GM18870 (cell line): Measurements from ENCODE around the gene HDAC10.
"Not testable (repeated sequence)": the region's sequence is repeated elsewhere in the genome, so short reads cannot be mapped to it uniquely, and the experiment has no call there.

Source experiments
- ATAC-seq: cut with Tn5 transposase; IDR thresholded peaks from one replicate; pipeline ENCODE4 v1.9.1; 2021; ENCODE audit warnings: moderate library complexity; ENCODE audit not compliant: unreplicated experiment

HDAC10 gene

DNA sequence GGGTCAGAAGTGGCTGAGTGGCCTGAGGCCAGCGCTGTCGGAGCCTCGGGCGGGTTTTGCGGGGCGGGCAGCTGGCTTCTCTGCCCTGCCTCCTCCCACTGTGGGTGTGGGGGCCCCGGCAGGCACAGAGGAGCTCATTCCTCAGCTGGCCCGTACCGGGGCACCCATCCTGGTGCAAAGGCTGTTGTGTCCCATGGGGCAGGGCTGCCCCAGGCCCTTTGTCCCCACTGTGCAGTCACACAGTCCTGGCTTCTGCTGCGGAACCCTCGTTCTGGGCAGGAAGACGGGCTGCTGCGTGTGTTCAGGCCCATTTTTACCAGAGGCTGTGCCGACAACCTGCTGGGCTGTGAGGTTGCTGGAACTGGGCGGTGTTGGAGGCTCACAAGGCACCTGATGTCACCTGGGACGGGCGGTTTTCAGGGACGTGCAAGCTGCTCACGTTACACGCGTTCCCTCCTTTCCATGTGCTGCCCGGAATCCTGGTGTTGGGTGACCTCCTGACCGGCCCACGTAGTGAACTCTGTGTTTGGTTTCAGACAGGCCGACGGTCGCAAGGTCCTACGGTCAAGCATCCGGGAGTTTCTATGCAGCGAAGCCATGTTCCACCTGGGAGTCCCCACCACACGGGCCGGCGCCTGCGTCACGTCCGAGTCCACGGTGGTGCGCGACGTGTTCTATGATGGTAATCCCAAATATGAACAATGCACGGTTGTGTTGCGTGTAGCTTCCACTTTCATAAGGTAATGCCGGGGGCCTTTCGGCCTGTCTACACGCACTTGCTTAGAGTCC lies 45.1 kb downstream of the HDAC10 start:
- no peak for ATAC-seq

DNA sequence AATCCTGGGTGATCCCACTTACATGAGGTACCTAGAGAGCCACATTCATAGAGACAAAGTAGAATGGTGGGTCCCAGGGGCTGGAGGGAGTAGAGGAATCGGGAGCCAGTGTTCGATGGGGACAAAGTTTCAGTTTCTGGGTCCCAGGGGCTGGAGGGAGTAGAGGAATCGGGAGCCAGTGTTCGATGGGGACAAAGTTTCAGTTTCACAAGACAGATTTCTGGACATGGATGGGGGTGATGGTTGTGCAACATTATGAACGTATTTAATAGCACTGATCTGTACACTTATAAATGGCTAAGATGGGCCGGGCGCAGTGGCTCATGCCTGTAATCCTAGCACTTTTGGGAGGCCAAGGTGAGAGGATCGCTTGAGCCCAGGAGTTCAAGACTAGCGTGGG lies 46.1 kb downstream of the HDAC10 start:
- not testable (repeated sequence) for ATAC-seq

DNA sequence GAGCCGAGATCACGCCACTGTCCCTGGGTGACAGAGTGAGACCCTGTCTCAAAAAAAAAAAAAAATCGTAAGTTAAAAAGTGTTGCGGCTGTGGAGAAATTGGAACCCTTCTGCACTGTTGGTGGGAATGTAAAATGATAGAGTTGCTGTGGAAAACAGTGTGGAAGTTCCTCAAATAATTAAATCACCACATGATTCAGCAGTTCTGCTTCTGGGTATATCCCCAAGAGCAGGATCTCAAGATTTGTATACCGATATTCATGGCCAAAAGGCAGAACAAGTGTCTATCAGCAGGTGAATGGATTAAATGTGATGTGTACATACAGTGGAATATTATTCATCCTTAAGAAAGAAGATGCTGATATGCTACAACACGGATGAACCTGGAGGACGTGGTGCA lies 46.5 kb downstream of the HDAC10 start:
- no peak for ATAC-seq

DNA sequence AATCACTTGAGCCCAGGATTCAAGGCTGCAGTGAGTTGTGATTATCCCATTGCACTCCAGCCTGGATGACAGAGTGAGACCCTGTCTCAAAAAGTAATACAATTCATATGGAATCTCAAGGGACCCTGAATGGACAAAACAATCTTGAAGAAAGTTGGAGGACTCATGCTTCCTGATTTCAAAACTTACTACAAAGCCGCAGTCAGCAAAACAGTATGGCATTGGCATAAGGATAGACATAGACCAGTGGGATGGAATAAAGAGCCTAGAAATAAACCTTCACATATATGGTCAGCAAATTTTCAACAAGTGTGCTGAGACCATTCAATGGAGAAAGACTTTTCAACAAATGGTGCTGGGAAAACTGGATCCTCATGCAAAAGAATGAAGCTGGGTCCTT lies 47.8 kb downstream of the HDAC10 start:
- no peak for ATAC-seq

DNA sequence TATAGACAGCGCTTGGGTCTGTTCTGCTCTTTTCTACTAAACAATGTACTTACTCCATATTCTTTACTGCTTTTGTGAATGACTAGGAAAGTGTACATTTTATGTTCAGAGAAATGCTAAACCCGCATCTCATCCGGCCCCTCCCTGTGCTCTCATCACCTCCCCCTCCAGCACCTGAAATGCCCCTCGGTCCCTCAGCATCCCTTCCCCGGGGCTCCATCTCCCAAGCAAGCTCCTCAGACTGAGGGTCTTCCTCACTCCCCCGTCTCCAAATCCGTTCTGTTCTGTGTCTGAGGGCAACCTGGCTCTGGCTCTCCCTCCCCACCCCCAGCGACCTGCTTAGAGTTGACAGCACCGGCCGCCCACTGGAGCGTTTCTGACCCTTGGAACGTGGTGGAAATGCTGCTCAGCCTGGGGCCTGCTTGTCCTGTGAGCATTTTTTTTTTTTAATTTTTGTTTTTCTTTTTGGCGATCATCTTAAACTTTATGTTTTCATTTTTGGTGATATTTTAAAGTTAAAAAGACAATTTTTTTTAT lies 48.9 kb downstream of the HDAC10 start:
- ATAC-seq, result no peak

DNA sequence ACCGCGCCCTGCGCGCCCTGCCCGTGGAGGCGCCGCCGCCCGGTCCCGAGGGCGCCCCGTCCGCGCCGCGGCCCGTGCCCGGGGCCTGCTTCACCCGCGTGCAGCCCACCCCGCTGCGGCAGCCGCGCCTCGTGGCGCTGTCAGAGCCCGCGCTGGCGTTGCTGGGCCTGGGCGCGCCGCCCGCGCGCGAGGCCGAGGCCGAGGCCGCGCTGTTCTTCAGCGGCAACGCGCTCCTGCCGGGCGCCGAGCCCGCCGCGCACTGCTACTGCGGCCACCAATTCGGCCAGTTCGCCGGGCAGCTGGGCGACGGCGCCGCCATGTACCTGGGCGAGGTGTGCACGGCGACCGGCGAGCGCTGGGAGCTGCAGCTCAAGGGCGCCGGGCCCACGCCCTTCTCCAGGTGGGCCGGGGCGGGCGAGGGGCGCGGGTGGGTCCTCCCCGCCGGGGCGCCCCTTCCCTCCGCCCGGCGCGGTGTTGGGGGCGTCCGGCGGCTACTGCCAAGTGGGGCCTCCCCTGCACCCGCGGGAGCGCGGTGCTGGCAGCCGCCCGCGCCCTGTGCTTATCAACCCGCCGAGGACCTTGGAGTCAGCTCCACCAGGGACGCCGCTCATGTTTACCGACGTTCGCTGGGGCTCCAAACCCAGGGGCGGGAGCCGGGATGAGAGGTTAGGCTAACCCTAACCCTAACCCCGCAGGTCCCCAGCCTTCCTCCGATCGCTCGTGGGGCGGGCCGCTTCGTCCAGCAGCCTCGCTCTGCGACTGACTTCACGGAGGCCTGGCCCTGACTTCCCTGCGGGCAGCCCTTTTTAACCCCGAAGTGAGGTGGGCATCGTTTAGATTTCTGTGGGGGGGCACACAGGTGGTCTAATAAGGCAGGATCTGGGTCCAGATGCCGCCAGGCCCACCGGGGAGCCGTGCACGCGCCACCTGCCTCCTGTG lies 49.6 kb downstream of the HDAC10 start:
- no peak for ATAC-seq

DNA sequence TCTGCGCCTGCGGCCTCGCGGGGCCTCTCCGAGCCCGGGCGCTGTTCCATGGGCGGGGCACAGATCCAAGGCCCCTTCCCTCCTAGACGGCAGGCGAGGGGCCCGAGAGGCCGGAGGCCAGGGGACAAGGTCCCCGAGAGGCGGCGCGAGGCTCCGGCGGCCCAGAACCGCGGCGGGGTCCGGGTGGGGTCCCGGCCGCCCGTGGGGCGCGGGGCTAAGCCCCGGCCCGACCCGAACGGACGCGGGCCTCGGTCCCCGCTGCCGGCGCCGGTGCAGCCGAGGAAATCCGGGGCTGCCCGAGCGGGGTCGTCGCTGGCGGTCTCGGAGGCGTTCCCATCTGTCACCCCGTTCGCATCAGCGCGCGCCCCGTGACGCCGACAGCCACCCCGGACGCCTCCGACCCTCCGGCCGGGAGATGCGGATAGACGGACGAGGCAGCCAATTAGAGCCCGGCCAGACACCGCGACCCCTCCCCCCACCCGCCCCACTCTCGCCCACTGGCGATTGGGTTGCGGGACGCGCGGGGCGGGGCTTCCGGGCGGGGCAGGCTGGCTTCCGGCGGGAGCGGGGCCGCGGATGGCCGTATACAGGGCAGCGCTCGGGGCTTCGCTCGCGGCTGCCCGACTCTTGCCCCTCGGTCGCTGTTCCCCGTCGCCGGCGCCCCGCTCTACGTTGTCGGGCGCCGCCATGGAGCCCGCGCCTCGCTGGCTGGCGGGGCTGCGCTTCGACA lies 50.4 kb downstream of the HDAC10 start, which contains the start of gene SELENOO:
Gene SELENOO, plus strand, starts transcription at position 551 of the 730 bp plus-strand sequence. Its CDS starts 26 bp downstream, at position 577.
- no peak for ATAC-seq

DNA sequence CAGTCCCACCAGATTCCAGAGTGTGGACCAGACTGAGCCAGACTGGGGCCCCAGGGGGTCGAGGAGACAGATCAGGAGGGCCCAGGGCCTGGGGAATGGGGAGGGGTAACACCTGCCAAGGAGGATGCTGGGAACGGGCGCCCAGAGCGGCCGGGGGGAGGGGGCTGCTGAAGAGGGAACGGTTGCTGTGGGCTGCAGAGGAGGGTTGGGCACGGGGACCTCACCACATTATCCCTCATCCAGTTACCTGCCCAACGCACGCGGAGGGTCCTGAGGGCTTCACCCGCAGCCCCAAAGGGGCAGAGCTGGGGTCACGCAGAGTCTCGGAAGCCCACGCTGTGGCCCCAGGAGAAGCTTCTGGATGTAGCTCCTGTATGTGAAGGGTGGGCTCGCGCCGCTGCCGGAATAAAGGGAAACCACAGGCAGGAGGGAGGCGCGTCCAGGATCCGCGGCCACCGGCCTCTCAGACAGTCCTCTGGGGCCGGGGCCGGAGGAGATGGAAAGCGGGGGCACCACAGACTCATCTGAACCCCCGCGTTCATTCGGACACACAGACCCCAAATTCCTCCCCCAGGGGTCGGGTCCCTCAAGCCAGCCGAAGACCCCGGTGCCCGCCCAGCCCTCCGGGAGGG lies 51.1 kb downstream of the HDAC10 start:
- no peak for ATAC-seq

DNA sequence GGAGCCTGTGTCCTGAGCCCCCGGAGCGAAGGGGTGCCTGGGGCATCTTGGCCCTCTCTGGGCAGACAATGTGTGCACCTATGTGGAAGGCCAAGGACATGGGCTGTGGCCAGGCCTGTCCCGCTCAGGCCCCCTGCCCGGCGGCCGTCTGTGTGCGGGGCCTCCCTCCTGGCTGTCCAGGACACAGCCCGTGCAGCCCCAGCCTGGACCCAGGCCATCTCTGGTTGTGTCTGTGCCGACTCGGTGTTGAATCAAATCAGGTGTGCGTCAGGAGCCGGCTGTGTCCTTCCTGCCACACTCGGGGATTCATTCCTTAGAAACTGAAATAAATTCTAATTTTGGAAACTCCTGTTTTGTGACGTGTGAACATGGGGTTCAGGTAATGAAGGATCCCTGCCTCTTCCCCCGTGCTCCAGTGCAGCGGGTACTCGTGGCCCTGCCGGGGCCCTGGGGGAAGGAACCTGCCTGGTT lies 51.8 kb downstream of the HDAC10 start:
- no peak for ATAC-seq

DNA sequence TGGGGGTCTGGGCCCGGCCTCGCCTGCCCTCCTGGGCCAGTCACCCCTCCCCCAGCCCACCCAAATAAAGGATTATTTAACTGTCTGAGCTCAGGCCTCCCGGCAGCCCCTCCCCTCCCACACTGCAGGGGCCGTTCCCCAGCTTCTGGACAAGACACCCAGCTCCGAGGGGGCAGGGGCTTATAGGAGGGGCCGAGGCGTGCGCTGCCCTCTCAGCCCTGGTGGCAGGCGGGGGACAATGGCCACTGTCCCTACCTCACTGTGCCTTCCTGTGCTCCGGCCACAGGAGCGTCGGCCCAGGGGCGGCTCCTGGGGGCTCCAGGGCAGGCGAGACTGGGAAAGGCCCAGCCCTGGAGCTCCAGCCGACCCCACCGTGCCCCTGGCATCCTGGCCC lies 52.4 kb downstream of the HDAC10 start:
- no peak for ATAC-seq

DNA sequence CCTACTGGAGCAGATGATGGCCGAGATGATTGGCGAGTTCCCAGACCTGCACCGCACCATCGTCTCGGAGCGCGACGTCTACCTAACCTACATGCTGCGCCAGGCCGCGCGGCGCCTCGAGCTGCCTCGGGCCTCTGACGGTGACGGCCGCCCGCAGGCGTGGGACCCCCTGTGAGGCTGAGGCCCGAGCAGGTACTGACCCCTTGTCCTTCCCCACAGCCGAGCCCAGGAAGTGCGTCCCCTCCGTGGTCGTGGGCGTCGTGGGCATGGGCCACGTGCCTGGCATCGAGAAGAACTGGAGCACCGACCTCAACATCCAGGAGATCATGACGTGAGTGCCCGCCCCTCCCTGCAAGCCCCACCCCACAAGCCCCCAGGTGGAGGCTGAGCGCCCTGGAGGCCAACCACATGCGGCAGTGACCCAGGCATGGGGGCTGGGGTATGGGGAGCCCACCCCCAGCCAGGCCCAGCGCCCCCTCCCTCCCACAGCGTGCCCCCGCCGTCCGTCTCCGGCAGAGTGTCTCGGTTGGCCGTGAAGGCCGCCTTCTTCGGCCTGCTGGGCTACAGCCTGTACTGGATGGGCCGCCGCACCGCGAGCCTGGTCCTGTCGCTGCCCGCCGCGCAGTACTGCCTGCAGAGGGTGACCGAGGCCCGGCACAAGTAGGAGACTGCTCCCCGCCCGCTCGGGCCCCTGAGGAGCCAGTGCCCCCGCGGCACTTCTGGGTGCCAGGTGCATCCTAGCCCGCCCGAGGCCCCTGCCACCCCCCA lies 53.0 kb downstream of the HDAC10 start:
- ATAC-seq, result no peak

DNA sequence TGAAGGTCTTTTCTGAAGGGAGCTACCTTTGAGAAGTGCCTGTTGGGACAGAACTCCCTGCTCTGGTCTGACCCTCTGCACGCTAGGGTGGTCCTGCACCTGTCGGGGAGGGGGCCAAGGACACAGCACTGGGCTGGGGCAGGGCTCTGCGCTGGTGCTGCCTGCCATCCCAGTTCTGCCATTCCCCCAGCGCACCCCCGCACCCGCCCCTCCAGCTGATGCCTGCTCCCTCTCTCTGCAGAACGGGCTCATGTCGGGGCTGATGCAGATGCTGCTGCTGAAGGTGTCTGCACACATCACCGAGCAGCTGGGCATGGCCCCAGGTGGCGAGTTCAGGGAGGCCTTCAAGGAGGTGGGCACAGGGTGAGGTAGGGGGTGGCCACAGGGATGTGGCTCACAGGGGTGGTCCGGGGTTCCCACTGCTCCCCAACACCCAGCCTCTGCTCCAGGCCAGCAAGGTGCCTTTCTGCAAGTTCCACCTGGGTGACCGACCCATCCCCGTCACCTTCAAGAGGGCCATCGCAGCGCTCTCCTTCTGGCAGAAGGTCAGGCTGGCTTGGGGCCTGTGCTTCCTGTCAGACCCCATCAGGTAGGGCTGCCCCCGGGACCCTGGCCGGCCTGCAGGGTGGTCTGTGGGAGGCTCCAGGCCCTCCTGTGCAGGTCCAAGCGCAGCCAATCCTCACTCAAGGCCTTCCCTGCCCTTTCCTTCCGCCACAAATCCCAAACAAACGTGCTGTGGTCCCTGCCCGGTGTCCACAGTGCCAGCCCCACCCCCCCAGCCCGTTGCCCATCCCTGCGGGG lies 53.9 kb downstream of the HDAC10 start:
- no peak for ATAC-seq

DNA sequence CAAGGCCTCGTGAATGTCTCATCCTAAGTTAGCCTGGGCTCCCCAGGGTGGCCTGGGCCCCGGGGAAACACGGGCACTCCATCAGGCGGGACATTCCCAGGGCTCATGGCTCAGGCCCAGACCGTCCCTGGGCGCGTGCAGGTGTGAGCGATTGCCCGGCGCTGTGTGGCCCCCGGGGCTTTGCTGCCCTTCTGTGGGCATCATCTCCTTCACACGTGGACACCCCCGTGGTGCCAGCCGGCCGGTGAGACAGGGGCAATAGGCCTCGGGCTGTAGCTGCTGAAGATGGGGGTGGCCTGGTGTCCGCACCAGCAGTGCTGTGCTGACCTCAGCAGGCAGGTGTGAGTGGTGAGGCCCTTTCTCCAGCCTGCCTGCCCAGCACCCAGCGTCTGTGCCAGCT lies 54.8 kb downstream of the HDAC10 start:
- ATAC-seq, result no peak
